GM19455 (cell line): ENCODE data around the gene SKI.
"Not testable (repeated sequence)": the region's sequence is repeated elsewhere in the genome, so short reads cannot be mapped to it uniquely, and the experiment has no call there.

ENCODE experiments used
- ATAC-seq: cut with Tn5 transposase; IDR thresholded peaks from one replicate; pipeline ENCODE4 v1.9.1; 2021; ENCODE audit not compliant: unreplicated experiment

Gene SKI

DNA sequence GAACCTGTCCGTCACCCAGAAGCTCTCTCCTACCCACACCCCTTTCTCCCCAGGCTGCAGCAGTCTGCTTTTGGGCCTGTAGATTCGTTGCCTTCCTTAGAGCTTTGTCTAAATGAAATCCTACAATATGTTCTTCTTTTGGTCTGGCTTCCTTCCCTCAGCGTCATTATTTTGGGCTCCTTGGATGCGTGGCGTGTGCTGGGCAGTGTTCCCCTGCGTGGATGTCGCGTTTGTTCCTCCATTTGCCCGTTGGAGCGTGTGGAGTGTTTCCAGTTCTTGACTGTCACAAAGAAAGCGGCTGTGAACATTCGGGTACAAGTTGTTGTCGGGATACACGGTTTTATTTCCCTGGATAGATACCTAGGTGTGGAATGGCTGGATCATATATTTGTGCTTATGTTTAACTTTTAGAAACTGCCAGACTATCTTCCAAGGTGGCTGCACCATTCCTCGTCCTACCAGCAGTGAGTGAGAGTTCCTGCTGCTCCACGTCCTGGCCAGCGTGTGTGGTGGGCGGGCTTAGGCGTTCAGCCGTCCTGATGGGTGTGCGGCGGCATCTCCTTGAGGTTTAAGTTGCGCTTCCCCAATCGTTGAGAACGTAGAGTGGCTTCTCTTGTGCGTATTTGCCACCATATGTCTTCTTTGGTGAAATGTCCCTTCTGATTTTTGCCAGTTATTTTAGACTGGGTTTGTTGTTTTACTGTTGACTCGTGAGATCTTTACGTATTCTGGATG lies 31.7 kb downstream of the SKI start:
- no peak for ATAC-seq

DNA sequence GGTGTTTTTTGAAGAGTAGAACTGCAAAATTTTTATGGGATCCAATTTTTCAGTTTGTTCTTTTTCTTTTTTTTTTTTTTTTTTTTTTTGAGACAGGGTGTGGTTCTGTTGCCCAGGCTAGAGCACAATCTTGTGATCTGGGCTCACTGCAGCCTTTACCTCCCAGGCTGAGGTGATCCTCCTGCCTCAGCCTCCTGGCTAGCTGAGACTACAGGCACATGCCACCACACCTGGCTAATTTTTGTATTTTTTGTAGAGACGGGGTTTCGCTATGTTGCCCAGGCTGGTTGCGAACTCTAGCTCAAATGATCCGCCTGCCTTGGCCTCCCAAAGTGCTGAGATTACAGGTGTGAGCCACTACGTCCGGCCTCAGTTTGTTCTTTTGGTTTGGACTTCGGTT lies 32.4 kb downstream of the SKI start:
- ATAC-seq = not testable (repeated sequence)

GRCh38 chr1:2260917-2261316 lies 32.8 kb downstream of the SKI start:
- no peak for ATAC-seq

GRCh38 chr1:2261476-2262395 lies 33.6 kb downstream of the SKI start:
- ATAC-seq = not testable (repeated sequence)

GRCh38 chr1:2266301-2266975 lies 38.3 kb downstream of the SKI start:
- ATAC-seq = no peak

DNA sequence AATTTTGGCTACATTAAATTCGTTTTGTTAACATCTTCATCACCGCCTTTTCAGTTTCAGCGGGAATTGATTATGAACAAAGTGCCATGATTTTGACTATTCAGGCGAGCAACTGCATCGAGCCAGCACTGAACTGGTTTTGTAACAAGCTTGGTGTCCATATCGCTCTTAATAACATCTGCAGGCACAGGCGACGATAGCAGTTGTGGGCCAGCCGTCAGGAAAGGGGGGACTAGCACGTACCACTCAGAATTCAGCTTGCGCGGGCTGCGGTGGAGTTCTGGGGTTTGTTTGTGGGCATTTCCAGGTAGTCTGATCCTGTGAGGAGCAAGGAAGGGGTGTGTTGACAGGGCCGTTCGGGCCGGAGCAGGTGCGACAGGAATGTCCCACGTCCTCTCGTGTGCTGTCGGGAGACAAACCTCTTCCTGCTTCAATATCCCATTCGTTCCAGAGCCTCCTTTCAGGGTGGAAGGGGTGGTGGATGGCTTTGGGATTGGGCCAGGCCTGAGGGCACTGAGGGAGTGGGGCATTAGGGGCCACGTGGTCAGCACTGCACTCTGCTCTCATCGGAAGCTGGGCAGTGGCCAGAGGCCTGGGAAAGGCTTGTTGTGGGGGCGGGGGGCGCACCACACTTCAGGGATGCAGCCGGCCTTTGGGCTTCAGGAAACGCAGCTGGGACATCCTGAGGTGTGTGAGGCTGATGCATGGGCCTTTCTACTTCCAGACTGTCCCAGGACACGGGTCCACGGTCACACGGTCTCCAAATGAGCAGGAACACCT lies 39.1 kb downstream of the SKI start:
- ATAC-seq = no peak

GRCh38 chr1:2267862-2268261 lies 39.7 kb downstream of the SKI start:
- no peak for ATAC-seq

DNA sequence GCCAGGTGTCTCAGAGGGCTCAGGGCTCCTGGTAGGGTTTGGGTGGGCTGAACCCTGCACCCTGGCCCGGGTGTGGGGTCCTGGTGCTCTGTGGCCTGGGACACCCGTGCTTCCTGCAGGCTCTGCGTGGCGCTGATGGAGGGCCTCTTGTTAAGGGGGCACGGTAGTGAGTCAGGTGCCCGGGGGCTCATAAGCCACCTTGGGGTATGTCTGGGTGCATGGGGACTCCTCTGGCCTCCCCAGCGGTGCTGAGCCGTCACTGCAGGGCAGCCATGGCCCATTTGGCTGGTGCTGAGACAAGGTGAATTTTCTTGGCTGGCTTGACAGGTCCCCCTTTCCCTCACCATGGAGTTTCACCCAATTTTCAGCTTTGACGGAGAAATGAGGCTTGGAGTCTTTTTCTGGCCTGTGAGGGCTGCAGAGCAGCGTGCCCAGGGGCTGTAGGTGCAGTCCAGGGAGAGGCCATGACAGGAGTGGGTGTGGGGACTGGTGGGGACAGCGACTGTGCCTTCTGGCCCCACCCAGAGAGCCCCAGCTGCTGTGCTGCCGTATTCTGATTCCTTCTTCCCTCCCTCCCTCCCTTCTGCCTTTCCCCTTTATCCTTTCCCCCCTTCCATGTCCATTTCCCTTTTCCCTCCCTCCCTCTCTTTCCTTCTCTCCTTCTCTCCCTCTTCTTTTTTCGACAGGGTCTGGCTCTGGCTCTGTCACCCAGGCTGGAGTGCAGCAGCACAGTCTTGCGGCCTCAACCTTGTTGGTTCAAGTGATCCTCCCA lies 40.4 kb downstream of the SKI start:
- no peak for ATAC-seq

GRCh38 chr1:2269193-2269921 lies 41.2 kb downstream of the SKI start:
- ATAC-seq = no peak

- ATAC-seq = no peak
Measured at GRCh38 chr1:2269922-2270259, 41.8 kb downstream of the SKI start.

DNA sequence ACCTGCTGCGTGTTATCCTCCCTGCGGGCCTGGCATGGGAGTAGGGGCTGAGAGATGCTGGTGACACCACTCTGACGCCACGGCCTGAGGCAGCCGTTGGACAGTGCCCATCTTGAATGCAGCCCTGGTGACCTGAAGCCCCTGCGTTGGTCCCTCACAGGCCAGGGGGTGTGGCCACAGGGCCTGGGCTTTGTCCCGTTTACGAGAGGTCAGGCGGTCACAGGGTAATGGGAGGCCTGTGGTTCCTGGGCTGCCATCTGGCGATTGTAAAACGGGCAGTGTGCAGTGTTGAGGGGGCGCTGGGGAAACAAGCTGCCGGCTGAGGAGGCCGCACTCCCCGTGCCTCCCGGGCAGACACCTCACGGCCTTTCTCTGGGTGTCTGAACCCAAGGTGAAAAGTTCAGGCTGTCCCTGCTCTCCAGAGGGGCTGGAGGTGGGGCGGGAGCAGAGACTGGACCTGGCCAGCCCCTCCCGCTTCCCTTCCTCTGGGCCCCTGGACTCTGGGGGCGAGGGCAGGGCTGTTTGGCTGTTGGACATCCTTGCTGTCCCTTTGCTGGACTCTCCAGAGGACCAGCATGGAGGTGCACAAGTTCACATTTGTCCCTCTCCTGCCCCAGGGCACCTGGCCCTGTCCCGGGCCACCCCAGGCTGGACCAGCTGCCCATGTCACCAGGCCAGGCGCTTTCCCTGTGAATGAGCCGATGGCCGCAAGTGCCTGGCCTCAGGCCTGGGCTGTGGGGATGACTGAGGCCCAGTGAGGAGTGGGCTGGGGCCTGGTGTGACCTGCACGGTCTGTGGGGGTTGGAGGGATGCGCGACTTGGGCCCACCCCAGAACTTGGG lies 42.4 kb downstream of the SKI start:
- ATAC-seq = no peak

- no peak for ATAC-seq
Measured at GRCh38 chr1:2271211-2271721, 43.1 kb downstream of the SKI start.

GRCh38 chr1:2271841-2272655 lies 43.9 kb downstream of the SKI start:
- ATAC-seq = no peak

DNA sequence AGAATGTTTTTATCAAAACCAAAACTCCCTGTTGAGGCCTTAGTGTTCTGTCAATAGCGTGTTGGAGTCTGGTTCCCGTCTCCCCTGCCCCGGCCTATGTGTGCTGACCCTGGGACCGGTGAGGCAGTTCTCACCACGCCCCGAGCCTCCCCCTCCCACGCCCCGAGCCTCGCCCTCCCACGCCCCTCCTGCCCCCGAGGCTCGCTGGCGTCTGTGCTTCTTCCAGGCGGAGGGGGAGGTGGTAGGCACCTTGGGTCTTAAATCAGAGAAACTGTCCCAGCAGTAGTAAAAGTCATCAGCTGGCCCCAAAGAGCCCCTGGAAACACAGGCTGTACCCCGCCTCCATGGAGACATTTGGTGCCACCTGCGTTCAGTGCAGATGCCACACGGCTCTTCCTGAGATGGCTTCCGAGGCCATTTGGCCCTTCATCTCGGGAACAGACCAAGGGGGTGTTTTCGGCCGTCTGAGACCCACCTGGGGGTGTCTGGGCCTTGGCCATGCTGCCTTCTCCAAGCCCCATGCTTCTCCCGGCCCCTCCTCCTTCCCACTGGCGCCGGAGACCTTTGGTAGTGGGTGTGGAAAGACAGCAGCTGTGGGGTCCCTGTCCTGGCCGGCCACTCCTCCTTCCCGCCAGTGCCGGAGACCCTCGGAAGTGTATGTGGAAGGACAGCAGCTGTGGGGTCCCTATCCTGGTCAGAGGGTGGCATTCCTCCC lies 44.7 kb downstream of the SKI start:
- ATAC-seq = no peak

GRCh38 chr1:2273401-2274090 lies 45.4 kb downstream of the SKI start:
- no peak for ATAC-seq

GRCh38 chr1:2274231-2274928 lies 46.3 kb downstream of the SKI start:
- ATAC-seq = no peak
